GM10248 (cell line): Measurements from ENCODE around the gene SPTB.

Source experiments
- CTCF ChIA-PET: fragments of 300-600 bp; sonication (Branson Sonifier 250); formaldehyde crosslinking; extraction: SDS; loops from one replicate; lab custom pipeline; 2021; ENCODE audit warnings: antibody characterized with exemption; lab: Yijun Ruan, JAX
- POLR2A ChIA-PET: fragments of 350-650 bp; sonication (Branson Sonifier 250); formaldehyde crosslinking; extraction: SDS; loops from one replicate; lab custom pipeline; 2020; ENCODE audit warnings: antibody characterized with exemption; lab: Yijun Ruan, JAX
- DNase-seq: peaks from one replicate; pipeline ENCODE4 v3.0.0; 2012; ENCODE audit errors: extremely low spot score
- TF ChIP-seq, protein P1 (sequence below): IDR thresholded peaks from 2 replicates; pipeline ENCODE4 v1.5.1; 2012; ENCODE audit warnings: mild to moderate bottlenecking, low read depth; ENCODE audit errors: extremely low read depth, missing control alignments, control extremely low read depth

The SPTB gene

DNA sequence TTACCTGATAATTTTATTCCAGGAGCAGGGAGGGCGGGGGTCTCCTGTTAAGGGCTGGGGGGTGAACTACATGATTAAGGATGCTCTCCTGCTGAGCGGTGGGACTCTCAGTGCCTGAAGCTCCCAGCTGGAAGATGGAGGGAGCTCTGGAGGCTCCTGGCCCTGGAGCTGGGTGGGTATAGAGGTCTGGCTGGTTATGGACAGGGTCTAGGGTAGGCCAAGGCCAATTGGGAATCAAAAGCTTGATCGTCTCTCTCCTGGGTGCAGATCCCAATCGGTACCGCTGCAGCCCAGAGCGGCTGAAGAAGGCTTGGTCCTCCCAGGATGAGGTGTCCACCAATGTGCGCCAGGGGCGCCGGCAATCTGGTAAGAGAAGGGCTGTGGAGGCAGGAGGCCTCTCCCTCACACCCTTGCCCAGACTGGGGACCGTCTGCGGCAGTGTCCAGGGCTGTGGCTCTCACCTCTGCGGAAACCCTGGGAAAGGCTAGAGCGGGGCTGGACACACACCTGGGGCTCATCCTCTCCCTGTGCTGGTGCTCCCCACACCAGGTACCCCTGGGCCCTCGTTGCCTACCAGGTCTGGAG, 147.1 kb downstream of the SPTB start:
- TF ChIP-seq, protein P1, sequence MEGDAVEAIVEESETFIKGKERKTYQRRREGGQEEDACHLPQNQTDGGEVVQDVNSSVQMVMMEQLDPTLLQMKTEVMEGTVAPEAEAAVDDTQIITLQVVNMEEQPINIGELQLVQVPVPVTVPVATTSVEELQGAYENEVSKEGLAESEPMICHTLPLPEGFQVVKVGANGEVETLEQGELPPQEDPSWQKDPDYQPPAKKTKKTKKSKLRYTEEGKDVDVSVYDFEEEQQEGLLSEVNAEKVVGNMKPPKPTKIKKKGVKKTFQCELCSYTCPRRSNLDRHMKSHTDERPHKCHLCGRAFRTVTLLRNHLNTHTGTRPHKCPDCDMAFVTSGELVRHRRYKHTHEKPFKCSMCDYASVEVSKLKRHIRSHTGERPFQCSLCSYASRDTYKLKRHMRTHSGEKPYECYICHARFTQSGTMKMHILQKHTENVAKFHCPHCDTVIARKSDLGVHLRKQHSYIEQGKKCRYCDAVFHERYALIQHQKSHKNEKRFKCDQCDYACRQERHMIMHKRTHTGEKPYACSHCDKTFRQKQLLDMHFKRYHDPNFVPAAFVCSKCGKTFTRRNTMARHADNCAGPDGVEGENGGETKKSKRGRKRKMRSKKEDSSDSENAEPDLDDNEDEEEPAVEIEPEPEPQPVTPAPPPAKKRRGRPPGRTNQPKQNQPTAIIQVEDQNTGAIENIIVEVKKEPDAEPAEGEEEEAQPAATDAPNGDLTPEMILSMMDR: no peak
- no peak for DNase-seq
- CTCF ChIA-PET: no interaction called here
- POLR2A ChIA-PET: no interaction called here

DNA sequence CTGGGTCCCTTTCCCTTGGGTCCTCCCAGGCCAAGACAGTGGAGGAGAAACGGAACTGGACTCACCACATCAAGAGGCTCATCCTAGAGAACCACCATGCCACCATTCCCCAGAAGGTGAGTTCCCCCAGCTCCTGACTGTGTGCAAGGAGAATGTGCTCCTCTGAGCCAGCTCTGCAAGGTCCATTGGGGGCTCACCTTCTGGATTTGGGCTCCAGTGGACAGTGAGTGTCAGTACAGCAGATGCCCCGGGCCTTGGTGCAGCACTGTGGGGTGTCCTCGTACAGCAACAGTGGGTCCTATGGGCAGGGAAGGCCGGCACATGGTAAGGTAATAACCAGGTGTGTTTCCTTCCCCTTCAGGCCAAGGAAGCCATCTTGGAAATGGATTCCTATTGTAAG, 147.6 kb downstream of the SPTB start:
- no peak for DNase-seq
- CTCF ChIA-PET: interaction anchor here (1.5 kb wide), 1 partner anchor 160 kb away, joined by 3 read pairs; no protein-coding TSS in a partner anchor
- TF ChIP-seq, protein P1: no peak
- POLR2A ChIA-PET: no interaction called here

DNA sequence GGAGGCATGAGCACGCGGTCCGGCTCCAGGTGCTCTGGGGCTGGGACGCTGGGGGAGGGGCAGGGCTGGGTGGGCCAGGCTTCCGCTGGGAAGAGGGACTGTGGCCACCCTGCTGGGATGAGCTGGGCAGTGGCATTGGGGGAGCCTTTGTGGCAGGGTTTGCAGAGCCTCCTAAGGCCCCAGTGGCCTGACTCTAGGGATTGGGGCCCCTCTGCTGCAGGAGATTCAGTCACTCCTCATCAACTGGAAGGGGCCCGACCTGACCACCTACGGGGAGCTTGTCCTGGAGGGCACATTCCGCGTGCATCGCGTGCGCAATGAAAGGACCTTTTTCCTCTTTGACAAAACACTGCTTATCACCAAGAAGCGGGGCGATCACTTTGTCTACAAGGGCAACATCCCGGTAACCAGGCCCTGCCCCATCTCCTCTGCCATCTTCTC, 148.5 kb downstream of the SPTB start:
- POLR2A ChIA-PET: no interaction called here
- DNase-seq: no peak
- CTCF ChIA-PET: interaction anchor here (1.5 kb wide), 1 partner anchor 161 kb away, joined by 3 read pairs; no protein-coding TSS in a partner anchor
- TF ChIP-seq, protein P1: no peak

DNA sequence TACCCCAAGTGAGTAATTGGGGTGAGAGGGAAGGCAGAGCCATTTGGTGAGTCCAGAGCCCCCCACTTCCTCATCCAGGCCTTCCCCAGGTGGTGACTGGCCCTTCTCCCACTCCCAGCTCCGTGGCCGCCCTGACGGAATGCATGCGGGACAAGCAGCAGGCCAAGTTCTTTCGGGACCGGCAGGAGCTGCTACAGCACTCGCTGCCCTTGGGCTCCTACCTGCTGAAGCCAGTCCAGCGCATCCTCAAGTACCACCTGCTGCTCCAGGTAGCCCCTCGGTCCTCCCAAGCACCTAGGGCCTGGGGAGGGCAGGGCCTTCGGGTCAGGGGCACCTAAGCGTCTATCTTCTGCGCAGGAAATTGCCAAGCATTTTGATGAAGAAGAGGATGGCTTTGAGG, 149.0 kb downstream of the SPTB start:
- TF ChIP-seq, protein P1: no peak
- ChIA-PET POLR2A (no interaction called here), CTCF (interaction anchor here (1.5 kb wide), 1 partner anchor 161 kb away, joined by 3 read pairs; no protein-coding TSS in a partner anchor)
- DNase-seq: no peak

DNA sequence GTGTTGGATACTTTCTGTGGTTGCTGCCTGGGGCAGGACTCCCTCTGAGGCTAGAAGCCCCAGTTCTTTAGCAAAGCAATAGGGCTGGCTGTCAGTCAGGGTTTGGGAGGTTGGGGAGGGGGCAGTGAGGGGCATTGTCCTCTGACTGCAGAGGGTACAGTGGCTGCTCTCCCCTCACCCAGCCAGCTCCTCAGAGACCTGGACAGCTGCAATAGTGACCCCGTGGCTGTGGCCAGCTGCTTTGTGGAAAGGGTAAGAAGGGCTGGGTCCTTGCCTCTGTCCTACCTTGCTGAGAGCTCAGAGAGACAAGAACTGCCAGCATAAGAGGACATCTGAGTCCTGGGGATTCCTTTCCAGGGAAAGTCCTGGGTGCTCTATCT, 149.7 kb downstream of the SPTB start:
- TF ChIP-seq, protein P1: no peak
- POLR2A ChIA-PET: no interaction called here
- CTCF ChIA-PET: no interaction called here
- DNase-seq: no peak

DNA sequence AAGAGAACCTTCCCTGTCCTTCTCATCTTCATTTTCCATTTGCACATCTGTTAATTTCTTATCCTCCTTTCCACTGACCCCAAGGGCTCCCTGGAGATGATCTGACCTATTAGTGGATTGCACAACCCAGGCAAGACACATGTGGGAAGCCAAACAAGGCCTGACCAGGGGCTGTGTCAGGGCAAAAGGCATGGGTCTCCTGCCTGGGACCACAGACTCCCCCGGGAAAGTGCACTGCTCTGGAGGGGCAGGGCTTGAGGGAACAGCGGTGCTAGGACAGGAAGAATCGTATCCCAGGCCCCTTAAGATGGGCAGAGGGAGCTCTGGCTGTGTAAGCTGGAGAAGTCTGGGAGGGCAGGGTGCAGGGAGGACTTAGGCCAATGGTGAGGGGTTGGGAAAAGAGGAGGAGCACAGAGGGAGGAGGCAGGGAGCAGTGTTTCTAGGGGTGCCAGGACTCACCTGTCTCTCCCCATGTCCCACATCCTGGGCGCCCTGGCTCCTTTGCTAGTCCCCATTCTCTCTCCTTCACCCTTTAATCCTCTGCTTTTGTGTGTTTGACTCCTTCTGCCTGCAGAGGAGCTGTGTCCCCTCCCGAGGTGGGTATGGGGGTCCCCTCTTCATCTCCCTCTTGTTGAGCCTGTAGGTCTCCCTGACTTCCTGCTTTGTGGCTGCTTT, 150.2 kb downstream of the SPTB start:
- TF ChIP-seq, protein P1: no peak
- ChIA-PET CTCF (no interaction called here), POLR2A (no interaction called here)
- no peak for DNase-seq
